GM19324 (cell line): ENCODE measurements around the gene SULT2B1.

Source experiments
- ATAC-seq: cut with Tn5 transposase; IDR thresholded peaks from one replicate; pipeline ENCODE4 v1.9.1; 2021; ENCODE audit warnings: mild to moderate bottlenecking, moderate library complexity; ENCODE audit not compliant: unreplicated experiment, low FRiP score

Gene SULT2B1

DNA sequence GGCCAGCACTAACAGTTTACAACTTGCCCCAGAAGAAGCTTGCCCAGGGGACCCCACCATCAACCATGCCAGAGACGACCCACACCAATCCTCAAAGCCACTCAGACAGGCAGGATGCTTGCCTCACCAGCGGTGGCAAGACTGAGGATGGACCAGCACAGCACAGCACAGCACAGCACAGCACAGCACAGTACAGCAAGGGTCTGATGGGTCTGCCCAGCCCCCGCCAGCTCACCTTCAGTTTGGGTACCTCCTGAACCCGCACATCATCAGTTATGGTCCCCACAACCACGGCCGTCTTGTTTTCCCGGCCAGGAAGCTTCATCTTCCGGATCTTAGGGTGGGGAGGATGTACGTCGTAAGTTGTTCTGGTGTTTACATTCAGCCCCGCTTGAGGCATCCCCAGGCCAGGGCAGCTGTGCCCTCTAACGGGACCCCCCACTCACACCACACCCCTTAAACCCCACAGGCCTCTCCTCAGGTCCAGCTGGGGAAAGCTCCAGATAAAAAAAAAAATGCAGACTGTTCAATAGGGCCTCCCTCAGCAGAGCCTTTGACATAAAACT lies 64.6 kb downstream of the SULT2B1 start:
- no peak for ATAC-seq

DNA sequence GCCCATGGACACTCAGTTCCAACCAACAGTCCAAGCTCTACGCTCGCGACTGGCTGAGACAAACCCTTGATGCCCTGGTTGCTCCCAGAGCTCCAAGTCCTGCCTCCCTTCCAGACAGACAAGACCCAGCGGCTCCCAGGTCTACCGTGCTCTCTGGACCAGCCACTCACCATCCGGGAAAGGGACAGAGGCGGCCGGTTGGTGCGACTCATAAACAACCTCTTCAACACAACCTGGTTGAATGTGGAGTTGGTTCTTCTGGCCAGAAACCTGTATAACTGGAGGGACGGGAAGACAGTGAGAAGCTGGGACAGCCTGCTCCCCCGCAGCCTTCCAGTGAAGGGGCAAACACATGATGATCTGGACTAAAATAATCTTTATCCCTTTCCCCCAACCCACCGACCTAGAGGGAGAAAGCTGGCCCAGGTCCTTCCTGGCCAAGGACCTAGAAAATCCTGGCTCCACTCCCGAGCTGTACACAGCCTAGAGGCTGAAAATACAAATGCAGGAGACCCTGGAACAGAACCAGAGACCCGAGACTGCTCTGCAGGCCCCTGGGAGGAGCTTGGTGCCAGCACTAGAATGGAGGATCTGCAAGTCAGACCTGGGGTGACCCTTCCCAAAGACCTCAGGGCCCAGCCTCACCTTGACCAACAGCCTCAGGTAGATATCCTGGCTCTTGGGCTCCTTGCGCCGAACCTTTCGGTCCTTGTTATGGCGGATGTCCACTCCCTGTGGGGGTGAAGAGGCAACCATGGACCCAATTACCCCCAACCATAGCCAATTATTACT lies 65.4 kb downstream of the SULT2B1 start:
- no peak for ATAC-seq

DNA sequence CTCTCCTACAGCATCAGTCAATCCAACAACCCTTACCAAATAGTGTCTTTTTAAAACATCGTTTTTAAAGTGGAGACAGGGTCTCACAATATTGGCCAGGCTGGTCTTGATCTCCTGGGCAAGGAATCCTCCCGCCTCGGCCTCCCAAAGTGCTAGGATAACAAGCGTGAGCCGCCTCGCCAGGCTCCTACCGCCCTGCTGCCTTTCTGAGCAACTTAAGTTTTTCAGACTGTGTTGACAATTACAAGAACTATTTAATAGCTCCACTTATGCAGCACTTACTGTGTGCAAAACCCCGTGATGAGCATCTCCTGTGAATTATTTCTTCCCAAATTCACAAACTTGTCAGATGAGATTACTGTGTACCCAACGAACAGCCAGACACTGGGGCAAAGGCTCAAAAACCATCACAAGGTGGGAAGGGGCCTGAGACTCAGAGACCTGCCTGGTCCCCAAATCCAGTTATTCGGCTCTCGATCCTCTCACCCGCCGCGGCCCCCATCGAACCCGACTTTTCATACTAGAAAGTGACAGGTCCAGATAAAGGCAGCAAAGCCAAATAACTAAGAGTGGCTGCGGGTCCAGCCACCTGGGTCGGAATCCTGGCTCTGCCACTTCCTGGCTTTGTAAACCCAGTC lies 66.4 kb downstream of the SULT2B1 start:
- no peak for ATAC-seq

DNA sequence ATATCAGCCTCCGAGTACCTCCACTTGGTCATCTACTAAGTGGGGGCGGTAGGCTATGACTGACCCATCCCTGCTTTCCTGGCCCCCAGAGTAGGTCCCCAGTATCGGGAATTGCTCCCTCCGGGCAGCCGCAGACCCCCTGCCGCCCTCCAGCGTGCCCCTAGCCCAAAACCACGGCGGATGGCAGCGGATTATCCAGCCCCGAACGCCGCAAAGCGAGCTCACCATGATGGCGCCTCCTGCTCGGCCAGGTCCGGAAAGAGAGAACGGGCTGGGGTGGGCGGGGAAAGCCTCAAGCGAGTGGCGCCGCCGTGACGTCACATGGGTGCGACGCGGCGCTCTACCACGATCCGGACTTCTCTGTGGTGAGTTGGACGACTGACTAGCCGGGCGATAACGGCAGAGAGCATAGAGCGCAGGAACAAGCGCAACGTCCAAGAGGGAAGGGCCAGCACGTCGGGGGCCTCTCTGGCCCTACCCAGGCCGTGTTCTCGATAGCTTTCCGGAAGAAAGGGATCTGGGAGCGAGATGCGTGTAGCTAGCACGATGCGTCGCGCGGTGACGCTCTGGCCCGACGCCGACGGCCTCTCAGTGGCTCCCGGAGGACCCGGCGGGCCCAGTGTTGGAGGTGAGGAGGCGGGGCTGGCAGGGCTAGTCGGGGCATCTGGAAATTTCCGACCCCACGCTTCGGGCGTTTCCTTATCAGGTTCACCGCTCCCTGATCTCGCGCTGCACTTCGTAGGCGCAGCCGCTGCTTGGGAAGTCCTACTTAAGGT lies 67.1 kb downstream of the SULT2B1 start, which contains the start of the genes RPL18 and SPHK2:
Gene RPL18 (minus strand): TSS at position 263 of the 776 bp plus-strand sequence. CDS start 35 bp downstream, at position 228.
Gene SPHK2 (plus strand): TSS at position 591 of the 776 bp plus-strand sequence. CDS start 1,009 bp downstream, outside the sequence.
- ATAC-seq, result peak; percentile 90

DNA sequence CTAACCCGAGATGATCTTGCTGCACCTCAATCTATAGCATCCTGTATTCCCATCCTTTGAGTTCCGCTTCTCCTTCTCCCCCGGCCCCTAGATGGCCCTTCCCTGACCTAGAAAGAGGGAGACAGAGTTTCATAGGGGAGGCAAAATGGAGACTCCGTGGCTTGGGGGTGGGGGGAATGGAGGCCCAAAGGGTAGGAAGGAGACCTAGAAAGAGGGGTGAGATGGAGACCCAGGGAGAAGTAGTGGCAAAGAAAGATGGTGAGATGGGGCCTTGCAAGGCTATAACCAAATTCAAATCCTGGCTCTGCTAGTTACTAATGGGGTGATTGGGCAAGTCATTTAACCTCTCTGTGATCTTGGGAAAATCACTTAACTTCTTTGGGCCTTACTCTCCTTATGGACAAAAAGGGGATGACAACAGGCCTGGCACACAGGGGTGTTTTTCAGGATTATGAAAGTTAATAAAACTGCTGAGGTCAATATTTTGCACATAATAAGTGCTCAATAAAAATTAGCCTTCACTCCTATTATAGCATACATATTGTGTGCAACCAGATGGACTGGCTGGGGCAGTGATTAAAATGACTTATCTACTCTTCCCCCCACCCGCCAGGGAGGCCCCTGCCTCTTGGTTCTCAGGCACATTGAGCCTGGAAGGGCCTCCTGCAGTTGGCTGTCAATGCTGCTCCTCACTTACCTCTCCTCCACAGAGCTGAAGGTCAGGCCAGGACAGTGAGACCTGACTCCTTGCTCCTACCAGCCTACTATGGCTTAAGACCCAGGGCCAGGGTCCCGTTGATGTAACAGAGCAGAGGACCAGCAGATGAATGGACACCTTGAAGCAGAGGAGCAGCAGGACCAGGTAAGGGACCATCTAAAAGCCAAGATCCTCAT lies 68.0 kb downstream of the SULT2B1 start:
- ATAC-seq, result no peak

DNA sequence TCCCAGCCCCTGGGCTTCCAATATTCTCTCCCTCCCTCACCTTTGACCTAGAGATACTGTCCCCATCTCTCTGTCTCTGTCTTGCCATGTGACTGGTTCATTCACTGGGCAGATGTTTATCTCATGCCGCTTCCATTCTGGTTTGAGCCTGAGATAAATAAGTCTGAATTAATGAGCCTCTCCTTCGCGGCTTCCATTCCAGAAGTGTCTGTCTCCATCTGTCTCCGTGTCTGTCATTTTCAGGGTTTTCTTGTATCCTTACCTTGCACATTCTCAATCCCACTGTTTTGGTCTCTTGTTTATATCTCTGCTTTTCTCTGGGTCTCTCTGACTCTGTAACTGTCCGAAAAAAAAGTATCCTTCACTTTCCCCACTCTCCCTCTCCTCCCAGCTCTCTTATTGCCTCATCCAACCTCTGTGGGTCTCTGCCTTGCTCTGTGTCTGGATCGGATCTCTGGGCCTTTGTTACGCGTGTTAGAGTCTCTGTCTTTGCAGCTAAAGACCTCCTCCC lies 71.6 kb downstream of the SULT2B1 start:
- no peak for ATAC-seq

DNA sequence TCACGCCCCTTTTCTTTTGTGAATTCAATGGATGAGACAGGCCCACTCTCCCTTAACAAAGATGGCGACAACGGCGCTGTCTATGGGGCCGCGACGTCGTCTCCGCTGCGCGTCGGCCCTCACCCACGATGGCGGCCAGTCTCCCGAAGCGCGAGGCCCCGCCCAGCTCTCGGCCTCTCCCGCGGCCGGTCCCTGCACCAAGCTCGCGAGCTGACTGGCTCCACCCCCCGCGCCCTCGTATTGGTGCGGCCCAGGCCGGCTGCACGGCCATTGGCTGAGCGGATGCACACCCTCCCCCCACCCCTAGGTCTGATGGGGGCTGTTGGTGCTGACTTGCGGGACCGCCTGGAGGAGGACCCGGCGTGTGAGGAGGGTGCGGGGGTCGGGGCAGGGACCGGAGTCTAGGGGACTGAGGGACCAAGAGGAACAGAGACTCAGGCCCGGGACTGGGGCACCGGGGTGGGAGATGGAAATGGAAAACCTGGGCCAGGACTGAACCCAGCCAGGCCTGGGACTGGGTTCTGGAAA lies 72.2 kb downstream of the SULT2B1 start:
- ATAC-seq, result peak; percentile 57

DNA sequence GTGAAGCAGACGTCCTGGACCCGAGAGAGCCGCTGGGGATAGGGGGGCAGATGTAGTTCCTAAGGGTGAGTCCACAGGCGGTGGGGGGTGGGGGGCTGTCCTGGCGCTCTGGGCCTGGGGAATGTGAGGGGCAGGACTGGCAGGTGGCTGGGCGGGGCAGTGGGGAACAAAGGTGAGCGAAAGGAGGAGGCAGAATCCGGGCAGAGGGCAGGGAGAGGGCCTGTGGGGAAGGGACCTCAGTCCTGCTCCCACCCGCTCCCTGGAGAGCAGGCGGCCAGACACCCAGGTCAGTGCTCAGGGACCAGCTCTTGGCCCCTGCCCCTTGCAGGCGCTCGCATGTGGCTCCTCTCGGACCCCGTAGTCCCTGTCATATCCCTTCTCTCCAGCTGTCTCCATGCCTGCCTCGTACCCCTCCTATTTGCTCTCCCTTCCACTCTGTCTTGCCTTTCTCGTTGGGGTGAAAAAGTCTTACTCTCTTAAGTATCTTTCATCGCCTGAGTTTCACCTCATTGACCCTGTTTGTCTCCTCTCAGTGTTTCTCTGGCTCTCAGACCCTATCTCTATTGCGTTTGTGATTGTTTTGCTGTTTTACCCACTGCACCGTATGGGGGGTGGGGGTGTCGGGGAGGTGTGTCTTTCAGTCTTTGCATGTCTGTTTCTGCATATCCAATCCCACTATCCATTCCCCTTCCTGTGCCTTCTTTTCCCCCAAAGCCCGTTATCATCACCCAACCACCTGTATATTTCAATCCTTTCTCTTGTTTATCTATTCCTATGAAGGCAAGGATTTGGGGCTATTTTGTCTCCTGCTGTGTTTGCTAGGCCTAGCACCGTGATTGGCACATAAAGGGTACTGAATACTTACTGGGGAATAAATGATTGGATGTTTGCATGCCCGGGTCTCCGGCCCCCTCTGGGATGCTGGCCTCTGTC lies 73.1 kb downstream of the SULT2B1 start:
- ATAC-seq, result no peak

DNA sequence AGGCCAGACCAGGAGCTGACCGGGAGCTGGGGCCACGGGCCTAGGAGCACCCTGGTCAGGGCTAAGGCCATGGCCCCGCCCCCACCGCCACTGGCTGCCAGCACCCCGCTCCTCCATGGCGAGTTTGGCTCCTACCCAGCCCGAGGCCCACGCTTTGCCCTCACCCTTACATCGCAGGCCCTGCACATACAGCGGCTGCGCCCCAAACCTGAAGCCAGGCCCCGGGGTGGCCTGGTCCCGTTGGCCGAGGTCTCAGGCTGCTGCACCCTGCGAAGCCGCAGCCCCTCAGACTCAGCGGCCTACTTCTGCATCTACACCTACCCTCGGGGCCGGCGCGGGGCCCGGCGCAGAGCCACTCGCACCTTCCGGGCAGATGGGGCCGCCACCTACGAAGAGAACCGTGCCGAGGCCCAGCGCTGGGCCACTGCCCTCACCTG lies 73.9 kb downstream of the SULT2B1 start:
- no peak for ATAC-seq

DNA sequence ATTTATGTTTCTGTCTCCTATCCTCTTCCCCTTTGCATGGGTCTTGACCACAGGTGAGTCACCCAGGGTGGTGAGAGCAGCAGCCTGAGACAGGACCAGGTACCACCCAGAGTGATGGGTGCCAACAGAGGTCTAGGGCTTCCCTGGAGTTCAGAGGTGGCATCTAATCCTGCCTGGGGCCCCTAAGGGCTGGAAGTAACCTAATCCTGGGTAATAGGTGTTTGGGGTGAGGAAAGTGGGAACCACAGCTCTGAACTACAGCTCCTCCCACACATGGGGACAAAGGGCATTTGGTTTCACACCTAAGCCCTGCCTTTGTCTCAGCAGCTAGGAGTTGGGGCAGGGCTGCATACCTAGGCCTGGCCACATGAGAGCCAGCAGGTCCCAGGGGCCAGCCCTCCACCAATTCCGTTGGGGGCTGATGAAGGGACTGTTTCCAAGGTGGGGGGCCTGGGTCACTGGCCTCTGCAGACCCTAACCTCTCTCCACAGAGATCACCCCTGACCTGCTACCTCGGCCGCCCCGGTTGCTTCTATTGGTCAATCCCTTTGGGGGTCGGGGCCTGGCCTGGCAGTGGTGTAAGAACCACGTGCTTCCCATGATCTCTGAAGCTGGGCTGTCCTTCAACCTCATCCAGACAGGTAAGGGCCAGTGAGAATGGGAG lies 75.4 kb downstream of the SULT2B1 start:
- ATAC-seq, result no peak

DNA sequence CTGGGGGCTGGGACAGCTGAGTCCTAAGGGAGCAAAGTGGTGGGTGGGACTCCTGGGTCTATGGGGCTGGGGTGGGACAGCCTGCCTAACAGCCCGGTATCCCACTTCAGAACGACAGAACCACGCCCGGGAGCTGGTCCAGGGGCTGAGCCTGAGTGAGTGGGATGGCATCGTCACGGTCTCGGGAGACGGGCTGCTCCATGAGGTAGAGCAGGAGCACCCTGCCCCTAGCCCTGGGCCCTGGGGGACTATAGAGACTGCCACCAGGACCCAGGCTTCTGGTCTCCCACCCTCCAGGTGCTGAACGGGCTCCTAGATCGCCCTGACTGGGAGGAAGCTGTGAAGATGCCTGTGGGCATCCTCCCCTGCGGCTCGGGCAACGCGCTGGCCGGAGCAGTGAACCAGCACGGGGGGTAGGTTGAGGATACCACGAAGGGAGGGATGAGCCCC lies 75.9 kb downstream of the SULT2B1 start:
- ATAC-seq, result no peak

DNA sequence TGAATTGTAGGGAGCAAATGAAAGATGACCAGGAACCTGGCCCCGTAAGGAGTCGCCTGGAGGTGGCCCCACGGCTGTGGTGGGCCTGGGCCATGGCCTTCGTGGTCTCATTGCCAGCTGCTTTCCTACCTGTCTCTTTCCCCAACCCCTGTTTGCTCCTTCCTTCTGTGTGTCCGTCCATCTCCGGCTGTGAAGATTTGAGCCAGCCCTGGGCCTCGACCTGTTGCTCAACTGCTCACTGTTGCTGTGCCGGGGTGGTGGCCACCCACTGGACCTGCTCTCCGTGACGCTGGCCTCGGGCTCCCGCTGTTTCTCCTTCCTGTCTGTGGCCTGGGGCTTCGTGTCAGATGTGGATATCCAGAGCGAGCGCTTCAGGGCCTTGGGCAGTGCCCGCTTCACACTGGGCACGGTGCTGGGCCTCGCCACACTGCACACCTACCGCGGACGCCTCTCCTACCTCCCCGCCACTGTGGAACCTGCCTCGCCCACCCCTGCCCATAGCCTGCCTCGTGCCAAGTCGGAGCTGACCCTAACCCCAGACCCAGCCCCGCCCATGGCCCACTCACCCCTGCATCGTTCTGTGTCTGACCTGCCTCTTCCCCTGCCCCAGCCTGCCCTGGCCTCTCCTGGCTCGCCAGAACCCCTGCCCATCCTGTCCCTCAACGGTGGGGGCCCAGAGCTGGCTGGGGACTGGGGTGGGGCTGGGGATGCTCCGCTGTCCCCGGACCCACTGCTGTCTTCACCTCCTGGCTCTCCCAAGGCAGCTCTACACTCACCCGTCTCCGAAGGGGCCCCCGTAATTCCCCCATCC lies 76.7 kb downstream of the SULT2B1 start:
- ATAC-seq, result no peak

DNA sequence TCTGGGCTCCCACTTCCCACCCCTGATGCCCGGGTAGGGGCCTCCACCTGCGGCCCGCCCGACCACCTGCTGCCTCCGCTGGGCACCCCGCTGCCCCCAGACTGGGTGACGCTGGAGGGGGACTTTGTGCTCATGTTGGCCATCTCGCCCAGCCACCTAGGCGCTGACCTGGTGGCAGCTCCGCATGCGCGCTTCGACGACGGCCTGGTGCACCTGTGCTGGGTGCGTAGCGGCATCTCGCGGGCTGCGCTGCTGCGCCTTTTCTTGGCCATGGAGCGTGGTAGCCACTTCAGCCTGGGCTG lies 77.3 kb downstream of the SULT2B1 start:
- ATAC-seq, result no peak

DNA sequence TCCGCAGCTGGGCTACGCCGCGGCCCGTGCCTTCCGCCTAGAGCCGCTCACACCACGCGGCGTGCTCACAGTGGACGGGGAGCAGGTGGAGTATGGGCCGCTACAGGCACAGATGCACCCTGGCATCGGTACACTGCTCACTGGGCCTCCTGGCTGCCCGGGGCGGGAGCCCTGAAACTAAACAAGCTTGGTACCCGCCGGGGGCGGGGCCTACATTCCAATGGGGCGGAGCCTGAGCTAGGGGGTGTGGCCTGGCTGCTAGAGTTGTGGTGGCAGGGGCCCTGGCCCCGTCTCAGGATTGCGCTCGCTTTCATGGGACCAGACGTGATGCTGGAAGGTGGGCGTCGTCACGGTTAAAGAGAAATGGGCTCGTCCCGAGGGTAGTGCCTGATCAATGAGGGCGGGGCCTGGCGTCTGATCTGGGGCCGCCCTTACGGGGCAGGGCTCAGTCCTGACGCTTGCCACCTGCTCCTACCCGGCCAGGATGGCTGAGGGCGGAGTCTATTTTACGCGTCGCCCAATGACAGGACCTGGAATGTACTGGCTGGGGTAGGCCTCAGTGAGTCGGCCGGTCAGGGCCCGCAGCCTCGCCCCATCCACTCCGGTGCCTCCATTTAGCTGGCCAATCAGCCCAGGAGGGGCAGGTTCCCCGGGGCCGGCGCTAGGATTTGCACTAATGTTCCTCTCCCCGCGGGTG lies 77.8 kb downstream of the SULT2B1 start:
- ATAC-seq, result no peak

DNA sequence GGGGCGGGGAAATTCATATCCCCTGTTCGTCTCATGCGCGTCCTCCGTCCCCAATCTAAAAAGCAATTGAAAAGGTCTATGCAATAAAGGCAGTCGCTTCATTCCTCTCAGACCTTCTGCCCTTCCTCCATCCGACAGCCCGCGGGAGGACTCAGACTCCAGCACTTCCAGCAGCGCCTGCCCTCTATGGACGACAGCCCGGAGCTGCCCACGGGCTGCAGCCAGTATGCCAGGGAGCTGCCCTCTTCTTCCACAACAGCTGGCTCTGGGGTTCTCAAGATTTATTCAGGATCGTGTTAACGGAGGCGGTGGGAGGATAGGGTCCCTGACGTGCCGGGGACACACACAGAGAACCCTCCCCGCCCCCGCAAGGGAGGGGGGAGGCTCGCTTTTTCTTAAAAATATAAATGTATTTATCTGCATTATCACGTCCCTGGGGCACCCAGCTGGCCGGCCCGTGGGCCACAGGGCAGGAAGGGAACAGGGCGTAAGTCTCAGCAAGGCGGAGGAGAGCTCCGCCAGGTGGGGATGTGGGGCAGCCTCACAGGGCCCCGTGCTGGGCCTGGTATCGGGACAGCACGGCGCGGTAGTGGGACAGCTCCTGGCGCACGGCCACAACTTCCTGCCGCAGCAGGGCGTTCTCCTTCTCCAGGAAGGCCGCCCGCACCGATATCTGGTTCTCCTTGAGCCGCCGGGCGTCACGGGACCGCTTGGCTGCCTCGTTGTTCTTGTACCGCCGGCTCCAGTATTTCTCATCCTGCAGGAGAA lies 78.5 kb downstream of the SULT2B1 start:
- ATAC-seq, result no peak

DNA sequence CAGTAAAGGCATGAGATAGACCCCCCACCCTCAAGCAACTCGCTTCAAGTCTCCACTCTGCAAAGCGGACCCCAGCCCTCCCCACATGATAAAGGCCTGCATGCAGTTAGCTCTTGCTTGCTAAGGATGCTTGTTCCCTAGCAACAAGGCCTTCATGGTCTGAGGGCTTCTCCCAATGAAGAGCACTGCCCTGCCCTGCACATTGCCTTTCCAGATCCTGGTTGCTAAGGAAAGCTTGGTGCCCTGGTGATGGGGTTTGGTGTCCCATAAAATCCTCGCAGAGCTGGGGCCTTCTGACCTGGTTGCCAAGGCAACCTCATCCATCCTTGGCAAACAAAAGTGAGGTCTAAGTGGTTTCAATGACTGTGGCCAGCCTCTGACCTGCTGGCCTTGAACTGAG lies 79.3 kb downstream of the SULT2B1 start:
- no peak for ATAC-seq
